B cell (primary cell): Measurements from ENCODE around the gene FGFR1OP2. TPM values are rescaled to one million over a fixed set of nuclear protein-coding genes. Genes with fewer than 3 reads are reported as not detected.

ENCODE experiments used
- ATAC-seq: fragments of 200-7000 bp; cut with Tn5 transposase; one replicate; pipeline ENCODE4 v1.10.0; 2021; ENCODE audit warnings: low read depth, mild to moderate bottlenecking, moderate number of reproducible peaks, moderate library complexity
- CTCF ChIA-PET: fragments of 350-600 bp; sonication (Branson Sonifier 250); formaldehyde crosslinking; loops from one replicate; lab custom pipeline; 2021; ENCODE audit warnings: antibody characterized with exemption, inconsistent platforms; lab: Charles Lee
- POLR2A ChIA-PET: fragments of 350-600 bp; sonication (Branson Sonifier 250); formaldehyde crosslinking; loops from one replicate; lab custom pipeline; 2021; ENCODE audit warnings: antibody characterized with exemption; lab: Charles Lee
- DNase-seq: peaks from one replicate; pipeline ENCODE4 v3.0.0; 2013
- H2AFZ ChIP-seq: 2 replicates; pipeline ENCODE4 v1.6.1; 2012; ENCODE audit warnings: mild to moderate bottlenecking, low read depth, low read length; ENCODE audit not compliant: insufficient read depth, poor library complexity, severe bottlenecking
- H3K27ac ChIP-seq, 2 donors: 1 replicate in 1 of 2; 2 replicates in 1 of 2; pipeline ENCODE4 v1.5.1; 2012 to 2013; ENCODE audit warnings: low read length in 2 of 2, mild to moderate bottlenecking in 2 of 2, moderate library complexity in 1 of 2
- H3K27me3 ChIP-seq, 4 experiments: fragments of 200-600 bp in 1 of 4; sonication (generic) in 1 of 4; replicated peaks in 1 of 4; 1 replicate in 2 of 4; 2 replicates in 2 of 4; pipeline versions ENCODE4 v1.6.1 to v1.7.0; 2013 to 2016; ENCODE audit warnings: low read length in 3 of 4, mild to moderate bottlenecking in 2 of 4, mixed read lengths in 1 of 4, moderate library complexity in 1 of 4; ENCODE audit not compliant: insufficient read depth in 4 of 4, control insufficient read depth in 3 of 4; ENCODE audit errors: control extremely low read depth in 1 of 4
- H3K36me3 ChIP-seq, 2 experiments: replicated peaks in 1 of 2; 1 replicate in 1 of 2; 2 replicates in 1 of 2; pipeline versions ENCODE4 v1.6.1 to v1.7.1; 2013; ENCODE audit warnings: low read length in 1 of 2; ENCODE audit not compliant: insufficient read depth in 2 of 2, control insufficient read depth in 1 of 2; ENCODE audit errors: control extremely low read depth in 1 of 2, extremely low read depth in 1 of 2
- H3K4me1 ChIP-seq, 2 donors: fragments of 200-600 bp in 1 of 2; sonication (generic) in 1 of 2; 1 replicate in 1 of 2; 2 replicates in 1 of 2; pipeline versions ENCODE4 v1.5.1 to v1.6.1; 2013 to 2017; ENCODE audit warnings: low read length in 2 of 2; ENCODE audit not compliant: control insufficient read depth in 2 of 2, insufficient read depth in 2 of 2
- H3K4me2 ChIP-seq: replicated peaks from 2 replicates; pipeline ENCODE3; 2012; ENCODE audit warnings: mild to moderate bottlenecking, low read depth, low read length; ENCODE audit not compliant: poor library complexity, severe bottlenecking
- H3K4me3 ChIP-seq, 5 experiments: fragments of 200-600 bp in 1 of 5; sonication (generic) in 1 of 5; 1 replicate in 3 of 5; 2 replicates in 2 of 5; pipeline versions ENCODE4 v1.5.1 to v1.7.0; 2011 to 2016; ENCODE audit warnings: low read length in 4 of 5, mild to moderate bottlenecking in 4 of 5, low read depth in 2 of 5, control low read depth in 1 of 5, moderate library complexity in 1 of 5; ENCODE audit not compliant: insufficient read depth in 1 of 5; ENCODE audit errors: control extremely low read depth in 1 of 5, extremely low read depth in 1 of 5
- H3K79me2 ChIP-seq: fragments of 200-600 bp; sonication (generic); one replicate; pipeline ENCODE4 v1.6.0; 2016; ENCODE audit warnings: low read length; ENCODE audit not compliant: control insufficient read depth, insufficient read depth
- H3K9ac ChIP-seq: fragments of 200-600 bp; sonication (generic); 2 replicates; pipeline ENCODE4 v1.6.1; 2017; ENCODE audit warnings: mild to moderate bottlenecking, low read length, moderate library complexity
- H3K9me3 ChIP-seq, 3 donors: one replicate each; pipeline versions ENCODE4 v1.6.1 to v1.7.1; 2013; ENCODE audit warnings: low read length in 2 of 3; ENCODE audit not compliant: control insufficient read depth in 2 of 3, insufficient read depth in 1 of 3; ENCODE audit errors: control extremely low read depth in 1 of 3
- H4K20me1 ChIP-seq: 2 replicates; pipeline ENCODE4 v1.6.0; 2012; ENCODE audit warnings: mild to moderate bottlenecking, low read length; ENCODE audit not compliant: insufficient read depth, control insufficient read depth, poor library complexity, severe bottlenecking
- H3K27ac Mint-ChIP-seq: one replicate; pipeline ENCODE4 v1.8.0; 2021; ENCODE audit warnings: mixed read lengths
- H3K27me3 Mint-ChIP-seq: one replicate; pipeline ENCODE4 v1.8.0; 2021; ENCODE audit warnings: mixed read lengths
- H3K4me1 Mint-ChIP-seq: one replicate; pipeline ENCODE4 v1.8.0; 2021; ENCODE audit warnings: mixed read lengths
- H3K4me3 Mint-ChIP-seq: one replicate; pipeline ENCODE4 v1.8.0; 2021; ENCODE audit warnings: mixed read lengths
- H3K9me3 Mint-ChIP-seq: one replicate; pipeline ENCODE4 v1.8.0; 2022; ENCODE audit warnings: mixed read lengths; ENCODE audit not compliant: insufficient read depth
- EZH2 ChIP-seq: IDR thresholded peaks from 2 replicates; pipeline ENCODE4 v1.6.1; 2012; ENCODE audit warnings: borderline replicate concordance, low read depth, mild to moderate bottlenecking, moderate library complexity, low read length; ENCODE audit not compliant: insufficient read depth, poor library complexity, severe bottlenecking
- WGBS: methylation state at CpG from one replicate; pipeline ENCODE4 v1.1.5; 2013; ENCODE audit warnings: missing lambda C conversion rate; ENCODE audit not compliant: insufficient coverage; 5-methylcytosine and 5-hydroxymethylcytosine counted together
- intact Hi-C: fragments of 100-400 bp; cut with micrococcal nuclease; formaldehyde crosslinking; loops from one replicate; pipeline ENCODE4 v1.10.0; 2022
- polyA plus RNA-seq: library from polyadenylated mRNA; depleted of rRNA; stranded (reverse); fragments of >200 nt; gene quantifications from 2 replicates; pipeline ENCODE4 v1.2.3, GENCODE V29; 2012
- total RNA-seq, 2 donors: library from RNA; stranded (reverse); fragments of 120-200 nt in 1 of 2; gene quantifications; 1 replicate in 1 of 2; 2 replicates in 1 of 2; pipeline versions ENCODE4 v1.2.3 to v1.2.4, GENCODE V29; 2013 to 2022
- TF ChIP-seq, protein P1 (sequence below): fragments of 200-600 bp; IDR thresholded peaks from one replicate; pipeline ENCODE4 v1.8.0; 2022; ENCODE audit warnings: antibody characterized with exemption, mild to moderate bottlenecking

Gene FGFR1OP2
- total and polyA plus RNA-seq, 2 donors (not counting 1 experiment from before 2014, with no cell fraction given): 22.3 to 64.3 TPM

DNA sequence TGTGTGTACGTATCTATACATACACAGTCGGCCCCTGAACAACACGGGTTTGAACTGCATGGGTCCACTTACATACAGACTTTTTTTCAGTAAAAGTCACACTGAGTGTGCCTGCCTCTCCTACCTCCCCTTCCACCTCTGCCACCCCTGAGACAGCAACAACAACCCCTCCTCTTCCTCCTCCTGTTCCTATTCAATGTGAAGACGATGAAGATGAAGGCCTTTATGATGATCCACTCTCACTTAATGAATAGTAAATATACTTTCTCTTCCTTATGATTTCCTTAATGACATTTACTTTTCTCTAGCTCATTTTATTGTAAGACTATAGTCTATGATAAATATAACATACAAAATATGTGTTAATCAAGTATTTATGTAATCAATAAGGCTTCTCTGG lies 50.4 kb downstream of the FGFR1OP2 start:
- H3K27ac ChIP-seq: no peak overlapping the region
- no peak overlapping the region for H3K4me3 ChIP-seq
- intact Hi-C loops: no loop called here
- no peak overlapping the region for H3K9ac ChIP-seq
- Mint-ChIP-seq H3K9me3 (no peaks in the 10 kb centered on the region), H3K27ac (no peak overlapping the region), H3K4me1 (no peaks in the 10 kb centered on the region), H3K27me3 (no peaks in the 10 kb centered on the region), H3K4me3 (no peak overlapping the region)
- no CpG with 5 or more reads among the region's 4 CpGs for WGBS
- peaks cover 12 to 29% of the 10 kb centered on the region in 2 experiments for H3K36me3 ChIP-seq
- no peaks in the 10 kb centered on the region for H3K9me3 ChIP-seq
- ATAC-seq (no peak), DNase-seq (no peak)
- TF ChIP-seq EZH2: no peak
- TF ChIP-seq, protein P1, sequence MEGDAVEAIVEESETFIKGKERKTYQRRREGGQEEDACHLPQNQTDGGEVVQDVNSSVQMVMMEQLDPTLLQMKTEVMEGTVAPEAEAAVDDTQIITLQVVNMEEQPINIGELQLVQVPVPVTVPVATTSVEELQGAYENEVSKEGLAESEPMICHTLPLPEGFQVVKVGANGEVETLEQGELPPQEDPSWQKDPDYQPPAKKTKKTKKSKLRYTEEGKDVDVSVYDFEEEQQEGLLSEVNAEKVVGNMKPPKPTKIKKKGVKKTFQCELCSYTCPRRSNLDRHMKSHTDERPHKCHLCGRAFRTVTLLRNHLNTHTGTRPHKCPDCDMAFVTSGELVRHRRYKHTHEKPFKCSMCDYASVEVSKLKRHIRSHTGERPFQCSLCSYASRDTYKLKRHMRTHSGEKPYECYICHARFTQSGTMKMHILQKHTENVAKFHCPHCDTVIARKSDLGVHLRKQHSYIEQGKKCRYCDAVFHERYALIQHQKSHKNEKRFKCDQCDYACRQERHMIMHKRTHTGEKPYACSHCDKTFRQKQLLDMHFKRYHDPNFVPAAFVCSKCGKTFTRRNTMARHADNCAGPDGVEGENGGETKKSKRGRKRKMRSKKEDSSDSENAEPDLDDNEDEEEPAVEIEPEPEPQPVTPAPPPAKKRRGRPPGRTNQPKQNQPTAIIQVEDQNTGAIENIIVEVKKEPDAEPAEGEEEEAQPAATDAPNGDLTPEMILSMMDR: no peak
- no peaks in the 10 kb centered on the region for H3K4me1 ChIP-seq
- H3K79me2 ChIP-seq: no peaks in the 10 kb centered on the region
- no peak overlapping the region for H3K4me2 ChIP-seq
- ChIA-PET CTCF (no interaction called here), POLR2A (no interaction called here)
- no peak overlapping the region for H2AFZ ChIP-seq
- H4K20me1 ChIP-seq: no peaks in the 10 kb centered on the region
- no peaks in the 10 kb centered on the region for H3K27me3 ChIP-seq

DNA sequence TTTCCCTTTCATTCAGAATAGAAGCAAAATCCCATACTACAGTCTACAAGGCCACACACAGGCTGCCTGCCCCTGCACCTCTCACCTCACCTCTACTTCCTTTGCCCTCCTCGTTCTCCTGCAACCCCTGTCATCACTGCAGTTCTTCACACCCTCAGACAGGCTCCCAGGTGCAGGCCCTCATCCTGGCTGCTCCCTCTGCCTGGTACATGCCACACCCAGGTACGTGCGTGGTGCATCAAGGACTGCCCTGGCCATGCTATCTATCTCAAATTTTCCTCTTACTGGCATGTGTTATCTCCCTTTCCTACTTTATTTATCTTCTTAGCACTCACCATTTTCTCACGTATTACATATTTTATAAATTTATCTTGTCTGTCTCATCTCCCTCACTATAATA lies 51.6 kb downstream of the FGFR1OP2 start:
- no peaks in the 10 kb centered on the region for H3K79me2 ChIP-seq
- H3K27ac ChIP-seq: no peak overlapping the region
- H3K9me3 ChIP-seq: no peaks in the 10 kb centered on the region
- no peak for DNase-seq
- no peak overlapping the region for H3K9ac ChIP-seq
- ChIA-PET POLR2A (no interaction called here), CTCF (no interaction called here)
- 83% methylated on average over 3 of the region's 4 CpGs for WGBS
- H3K36me3 ChIP-seq: peaks cover 12 to 36% of the 10 kb centered on the region in 2 experiments
- Mint-ChIP-seq H3K27ac (no peak overlapping the region), H3K4me1 (no peaks in the 10 kb centered on the region), H3K4me3 (no peak overlapping the region), H3K27me3 (no peaks in the 10 kb centered on the region), H3K9me3 (no peaks in the 10 kb centered on the region)
- TF ChIP-seq, protein P1: no peak
- no peak for TF ChIP-seq EZH2
- no peaks in the 10 kb centered on the region for H3K27me3 ChIP-seq
- no peaks in the 10 kb centered on the region for H3K4me1 ChIP-seq
- ATAC-seq: no peak
- H3K4me3 ChIP-seq: no peak overlapping the region
- H3K4me2 ChIP-seq: no peak overlapping the region
- intact Hi-C loops: no loop called here
- no peak overlapping the region for H2AFZ ChIP-seq
- H4K20me1 ChIP-seq: no peaks in the 10 kb centered on the region
